Chondrocyte (in vitro differentiated cells): ENCODE data around the gene PDXK. TPM values are rescaled to one million over a fixed set of nuclear protein-coding genes. Genes with fewer than 3 reads are reported as not detected.

Experiments used
- DNase-seq: peaks from one replicate; pipeline ENCODE4 v3.0.0; 2021; ENCODE audit warnings: mixed read lengths, low spot score
- H3K27ac Mint-ChIP-seq: one replicate; pipeline ENCODE4 v1.8.0; 2021; ENCODE audit warnings: mild to moderate bottlenecking, moderate library complexity, mixed read lengths; ENCODE audit not compliant: unreplicated experiment
- H3K27me3 Mint-ChIP-seq: 2 replicates; pipeline ENCODE4 v1.8.0; 2021; ENCODE audit warnings: low read depth, mixed read lengths
- H3K36me3 Mint-ChIP-seq: 2 replicates; pipeline ENCODE4 v1.8.0; 2021; ENCODE audit warnings: low read depth, mixed read lengths
- H3K4me1 Mint-ChIP-seq: 2 replicates; pipeline ENCODE4 v1.8.0; 2021; ENCODE audit warnings: low read depth, mild to moderate bottlenecking, mixed read lengths
- H3K4me3 Mint-ChIP-seq: one replicate; pipeline ENCODE4 v1.8.0; 2021; ENCODE audit warnings: mild to moderate bottlenecking, moderate library complexity, mixed read lengths; ENCODE audit not compliant: unreplicated experiment
- H3K9me3 Mint-ChIP-seq: 2 replicates; pipeline ENCODE4 v1.8.0; 2021; ENCODE audit warnings: low read depth, mixed read lengths
- total RNA-seq: library from RNA; stranded (reverse); gene quantifications from 3 replicates; pipeline ENCODE4 v1.2.1, GENCODE V29; 2021
- TF ChIP-seq, protein P1 (sequence below): fragments of 200-600 bp; sonication (generic); IDR thresholded peaks from 2 replicates; pipeline ENCODE4 v1.5.0; 2021; ENCODE audit warnings: antibody characterized with exemption, mild to moderate bottlenecking, moderate library complexity

The PDXK gene
- total RNA-seq, 1 donor from 2014 or later: 213 TPM

DNA sequence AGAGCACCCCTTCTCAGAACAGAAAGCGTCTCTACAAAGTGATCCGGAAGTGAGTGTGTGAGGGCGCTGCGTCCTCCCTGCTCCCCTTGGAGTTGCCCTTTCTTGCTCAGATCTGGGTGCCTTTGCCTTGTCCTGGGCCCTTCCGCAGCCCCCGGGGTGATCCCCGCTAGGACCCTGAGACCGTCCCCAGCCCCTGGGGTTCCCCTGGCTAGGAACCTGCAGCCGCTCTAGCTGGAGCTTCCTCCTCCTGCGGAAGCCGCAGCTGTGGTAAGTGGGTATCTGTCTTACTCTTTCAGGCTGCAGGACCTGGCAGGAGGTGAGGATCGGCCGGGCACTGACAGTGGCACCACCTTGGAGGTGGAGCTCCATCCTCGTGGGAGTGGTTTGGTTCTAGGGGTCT is 81.6 kb downstream of the PDXK start:
- Mint-ChIP-seq H3K27ac (no peak overlapping the region), H3K9me3 (no peaks in the 10 kb centered on the region), H3K27me3 (no peaks in the 10 kb centered on the region), H3K36me3 (peaks cover 29% of the 10 kb centered on the region), H3K4me3 (no peak overlapping the region), H3K4me1 (no peaks in the 10 kb centered on the region)
- TF ChIP-seq, protein P1, sequence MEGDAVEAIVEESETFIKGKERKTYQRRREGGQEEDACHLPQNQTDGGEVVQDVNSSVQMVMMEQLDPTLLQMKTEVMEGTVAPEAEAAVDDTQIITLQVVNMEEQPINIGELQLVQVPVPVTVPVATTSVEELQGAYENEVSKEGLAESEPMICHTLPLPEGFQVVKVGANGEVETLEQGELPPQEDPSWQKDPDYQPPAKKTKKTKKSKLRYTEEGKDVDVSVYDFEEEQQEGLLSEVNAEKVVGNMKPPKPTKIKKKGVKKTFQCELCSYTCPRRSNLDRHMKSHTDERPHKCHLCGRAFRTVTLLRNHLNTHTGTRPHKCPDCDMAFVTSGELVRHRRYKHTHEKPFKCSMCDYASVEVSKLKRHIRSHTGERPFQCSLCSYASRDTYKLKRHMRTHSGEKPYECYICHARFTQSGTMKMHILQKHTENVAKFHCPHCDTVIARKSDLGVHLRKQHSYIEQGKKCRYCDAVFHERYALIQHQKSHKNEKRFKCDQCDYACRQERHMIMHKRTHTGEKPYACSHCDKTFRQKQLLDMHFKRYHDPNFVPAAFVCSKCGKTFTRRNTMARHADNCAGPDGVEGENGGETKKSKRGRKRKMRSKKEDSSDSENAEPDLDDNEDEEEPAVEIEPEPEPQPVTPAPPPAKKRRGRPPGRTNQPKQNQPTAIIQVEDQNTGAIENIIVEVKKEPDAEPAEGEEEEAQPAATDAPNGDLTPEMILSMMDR: no peak
- DNase-seq: peak; percentile 89

DNA sequence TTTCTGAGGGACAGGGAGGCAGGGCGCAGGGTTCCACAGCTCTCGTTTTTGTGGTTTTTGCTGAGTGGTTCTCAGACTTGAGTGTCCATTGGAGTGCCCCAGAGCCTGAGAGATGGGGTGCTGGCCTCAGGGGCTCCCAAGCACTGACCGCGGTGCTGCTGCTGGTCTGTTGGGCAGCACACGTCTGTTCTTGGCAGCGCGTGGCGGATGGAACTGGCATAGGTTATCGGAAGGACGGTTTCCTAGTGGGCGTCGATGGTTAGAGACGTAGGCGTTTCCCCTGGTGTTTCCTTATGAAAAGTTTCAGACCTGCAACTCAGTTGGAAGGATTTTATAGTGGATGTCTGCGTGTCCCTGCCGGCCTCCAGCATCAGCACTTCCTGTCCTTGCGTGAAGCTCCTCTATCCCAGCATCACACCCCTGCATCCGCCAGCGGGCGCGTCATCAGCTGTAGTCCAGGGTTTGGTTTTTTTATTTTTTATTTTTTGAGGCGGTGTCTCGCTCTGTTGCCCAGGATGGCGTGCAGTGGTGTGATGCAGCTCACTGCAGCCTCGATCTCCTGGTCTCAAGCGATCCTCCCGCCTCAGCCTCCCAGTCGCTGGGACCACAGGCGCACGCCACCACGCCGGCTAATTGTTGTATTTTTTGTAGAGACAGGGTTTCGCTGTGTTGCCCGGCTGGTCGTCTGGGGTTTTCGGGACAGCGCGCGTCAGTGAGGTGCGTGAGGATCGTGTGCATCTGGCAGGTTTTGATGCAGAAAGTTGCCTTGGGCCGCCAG is 82.3 kb downstream of the PDXK start:
- no peak overlapping the region for H3K27ac Mint-ChIP-seq
- no peak for DNase-seq
- peaks cover 29% of the 10 kb centered on the region for H3K36me3 Mint-ChIP-seq
- TF ChIP-seq, protein P1: no peak
- H3K4me3 Mint-ChIP-seq: no peak overlapping the region
- H3K4me1 Mint-ChIP-seq: no peaks in the 10 kb centered on the region
- no peaks in the 10 kb centered on the region for H3K9me3 Mint-ChIP-seq
- H3K27me3 Mint-ChIP-seq: no peaks in the 10 kb centered on the region

DNA sequence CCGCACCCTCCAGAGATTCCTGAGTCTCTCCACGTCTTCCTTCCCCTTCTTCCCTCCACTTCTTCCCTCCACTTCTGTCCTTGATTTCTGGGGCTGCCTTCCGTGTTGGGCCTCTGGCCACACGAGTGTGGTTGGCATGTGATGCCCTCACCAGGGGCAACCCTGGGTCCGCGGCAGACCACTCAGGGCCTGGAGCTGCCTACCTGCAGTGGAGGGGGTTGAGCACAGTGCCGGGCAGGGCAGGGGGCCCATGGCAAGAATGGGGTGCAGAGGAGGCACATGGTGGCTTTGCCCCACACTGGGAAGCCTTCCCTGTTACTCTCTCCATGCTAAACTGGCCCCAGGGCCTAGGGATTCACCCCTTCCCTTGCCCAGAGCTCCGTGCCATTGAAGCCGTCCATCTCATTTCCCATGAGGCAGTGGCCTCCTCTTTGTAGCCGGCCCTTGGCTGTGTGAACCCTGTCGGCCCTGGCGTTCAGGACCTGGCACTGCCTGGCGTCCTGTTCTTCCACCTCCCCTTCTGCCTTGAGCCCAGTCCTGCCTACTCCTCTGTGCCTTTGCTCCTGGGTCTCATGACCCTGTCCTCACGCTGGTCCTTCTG is 83.9 kb downstream of the PDXK start:
- peak; percentile 87 for DNase-seq
- no peak overlapping the region for H3K4me3 Mint-ChIP-seq
- no peaks in the 10 kb centered on the region for H3K27me3 Mint-ChIP-seq
- H3K36me3 Mint-ChIP-seq: peaks cover 20% of the 10 kb centered on the region
- TF ChIP-seq, protein P1: no peak
- no peaks in the 10 kb centered on the region for H3K9me3 Mint-ChIP-seq
- no peaks in the 10 kb centered on the region for H3K4me1 Mint-ChIP-seq
- H3K27ac Mint-ChIP-seq: no peak overlapping the region

DNA sequence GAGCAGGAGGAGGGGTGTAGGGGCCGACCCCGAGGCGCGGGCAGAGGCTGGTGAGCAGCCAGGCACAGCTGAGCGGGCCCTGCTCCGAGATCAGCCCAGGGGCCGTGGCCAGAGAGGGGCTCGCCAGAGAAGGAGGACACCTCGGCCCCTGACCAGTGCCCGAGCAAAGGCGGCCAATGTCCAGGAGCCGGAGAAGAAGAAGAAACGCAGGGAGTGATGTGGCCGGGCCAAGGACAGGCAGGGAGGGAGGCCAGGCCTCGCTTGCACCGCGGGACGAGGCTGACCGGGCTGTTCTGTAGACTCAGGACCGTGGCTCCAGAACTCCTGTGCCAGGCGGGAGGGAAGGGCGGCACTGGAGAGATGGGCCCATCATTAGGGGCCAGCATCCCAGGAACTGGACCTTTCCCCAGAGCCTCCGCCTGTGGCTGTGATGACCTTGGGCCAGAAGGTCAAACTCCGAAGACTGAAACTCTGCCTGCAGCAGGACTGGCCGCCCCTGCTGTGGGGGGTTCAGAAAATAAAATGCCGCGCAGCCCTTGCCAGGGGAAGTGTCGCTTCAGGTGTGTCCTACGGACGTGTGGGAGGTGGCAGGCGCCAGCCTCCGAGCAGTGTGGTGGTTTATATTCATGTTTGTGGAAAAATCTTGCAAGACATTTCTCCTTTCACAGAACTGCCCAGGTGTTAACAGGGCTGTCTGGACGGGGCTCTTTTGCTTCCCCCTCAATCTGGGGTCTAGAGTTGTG is 84.8 kb downstream of the PDXK start:
- no peaks in the 10 kb centered on the region for H3K4me1 Mint-ChIP-seq
- peaks cover 15% of the 10 kb centered on the region for H3K36me3 Mint-ChIP-seq
- no peak overlapping the region for H3K4me3 Mint-ChIP-seq
- TF ChIP-seq, protein P1: no peak
- peak; percentile 91 for DNase-seq
- H3K27ac Mint-ChIP-seq: no peak overlapping the region
- H3K9me3 Mint-ChIP-seq: no peaks in the 10 kb centered on the region
- no peaks in the 10 kb centered on the region for H3K27me3 Mint-ChIP-seq

DNA sequence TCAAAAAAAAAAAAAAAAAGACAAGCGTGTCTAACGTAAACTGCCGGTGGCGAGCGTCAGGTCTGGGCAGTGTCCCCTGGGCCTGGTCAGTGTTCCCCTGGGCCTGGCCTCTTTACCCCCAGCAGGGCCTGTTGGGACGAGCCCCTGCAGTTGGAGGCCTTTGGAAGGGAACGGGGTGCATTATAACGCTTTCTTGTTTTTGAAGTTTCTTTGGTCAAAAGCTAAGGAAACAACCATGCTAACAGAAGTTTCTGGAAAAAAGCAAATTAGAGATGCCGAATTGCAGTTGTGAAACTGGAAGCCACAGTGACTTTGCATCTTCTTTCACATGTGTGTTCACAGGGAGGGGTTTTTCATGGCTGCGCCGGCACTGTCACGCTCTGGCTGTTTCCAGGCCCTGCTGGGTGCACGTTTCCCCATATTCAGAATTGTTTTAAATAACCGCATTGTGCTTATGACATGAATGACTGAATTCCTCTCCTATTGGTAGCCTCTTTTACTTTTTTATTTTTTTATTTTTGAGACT is 86.4 kb downstream of the PDXK start:
- H3K9me3 Mint-ChIP-seq: no peaks in the 10 kb centered on the region
- H3K4me1 Mint-ChIP-seq: no peaks in the 10 kb centered on the region
- H3K4me3 Mint-ChIP-seq: no peak overlapping the region
- no peak for DNase-seq
- TF ChIP-seq, protein P1: no peak
- H3K36me3 Mint-ChIP-seq: peaks cover 9% of the 10 kb centered on the region
- no peaks in the 10 kb centered on the region for H3K27me3 Mint-ChIP-seq
- no peak overlapping the region for H3K27ac Mint-ChIP-seq
